NCI-H146 treated with DMSO at 0.1 percent for 48 hours (cell line): ENCODE results near the gene TRIO.

Experiments
- DNase-seq: peaks from one replicate; lab custom pipeline; 2025; ENCODE audit not compliant: unreplicated experiment; lab: John Stamatoyannopoulos, UW

The TRIO gene

GRCh38 chr5:14243766-14244165, 100.6 kb downstream of the TRIO start:
- no peak for DNase-seq

GRCh38 chr5:14244721-14245120, 101.6 kb downstream of the TRIO start:
- DNase-seq = no peak

DNA sequence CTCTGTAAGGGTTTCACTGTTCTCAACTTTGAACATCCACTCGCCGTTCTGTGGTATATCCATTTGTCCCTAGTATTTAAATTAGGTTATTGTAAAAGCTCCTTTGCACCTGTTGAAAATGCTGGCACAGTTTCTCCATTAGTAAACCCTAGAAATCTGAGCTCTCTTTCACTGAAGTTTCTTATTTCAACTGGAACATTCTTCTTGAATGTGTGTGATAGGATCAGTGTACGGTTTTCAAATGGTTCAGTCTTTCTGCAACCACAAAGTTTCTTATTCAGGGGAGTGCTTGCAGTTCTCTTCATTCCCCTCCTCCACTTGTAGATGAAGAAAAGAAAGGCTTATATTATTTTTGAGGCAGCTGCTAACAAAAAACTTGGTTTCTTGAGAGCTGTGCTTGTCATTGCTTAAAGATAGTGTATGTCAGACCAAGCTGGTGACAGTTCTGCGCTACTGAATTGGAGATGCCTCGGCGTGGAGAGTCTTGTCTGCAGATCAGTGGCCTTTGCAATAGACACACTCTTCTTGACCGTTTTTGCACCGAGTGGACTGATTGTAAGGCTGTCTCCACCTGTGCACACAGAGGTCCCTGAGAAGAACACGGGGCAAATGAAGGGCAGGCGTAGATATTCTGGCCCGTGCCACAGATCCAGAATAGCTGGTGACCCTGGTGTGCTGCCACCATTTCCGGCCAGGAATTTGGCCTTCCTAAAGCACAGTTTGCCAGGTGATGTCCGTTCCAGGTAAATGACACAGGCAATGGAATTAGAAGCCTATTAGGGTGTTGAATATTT, 102.2 kb downstream of the TRIO start:
- no peak for DNase-seq

GRCh38 chr5:14246350-14247053, 103.4 kb downstream of the TRIO start:
- DNase-seq = no peak

GRCh38 chr5:14247054-14247386, 103.9 kb downstream of the TRIO start:
- DNase-seq = no peak

- DNase-seq = no peak
Observed at GRCh38 chr5:14249258-14250082, 106.3 kb downstream of the TRIO start.

- DNase-seq = peak; percentile 69
Observed at GRCh38 chr5:14250084-14250695, 107.0 kb downstream of the TRIO start.

DNA sequence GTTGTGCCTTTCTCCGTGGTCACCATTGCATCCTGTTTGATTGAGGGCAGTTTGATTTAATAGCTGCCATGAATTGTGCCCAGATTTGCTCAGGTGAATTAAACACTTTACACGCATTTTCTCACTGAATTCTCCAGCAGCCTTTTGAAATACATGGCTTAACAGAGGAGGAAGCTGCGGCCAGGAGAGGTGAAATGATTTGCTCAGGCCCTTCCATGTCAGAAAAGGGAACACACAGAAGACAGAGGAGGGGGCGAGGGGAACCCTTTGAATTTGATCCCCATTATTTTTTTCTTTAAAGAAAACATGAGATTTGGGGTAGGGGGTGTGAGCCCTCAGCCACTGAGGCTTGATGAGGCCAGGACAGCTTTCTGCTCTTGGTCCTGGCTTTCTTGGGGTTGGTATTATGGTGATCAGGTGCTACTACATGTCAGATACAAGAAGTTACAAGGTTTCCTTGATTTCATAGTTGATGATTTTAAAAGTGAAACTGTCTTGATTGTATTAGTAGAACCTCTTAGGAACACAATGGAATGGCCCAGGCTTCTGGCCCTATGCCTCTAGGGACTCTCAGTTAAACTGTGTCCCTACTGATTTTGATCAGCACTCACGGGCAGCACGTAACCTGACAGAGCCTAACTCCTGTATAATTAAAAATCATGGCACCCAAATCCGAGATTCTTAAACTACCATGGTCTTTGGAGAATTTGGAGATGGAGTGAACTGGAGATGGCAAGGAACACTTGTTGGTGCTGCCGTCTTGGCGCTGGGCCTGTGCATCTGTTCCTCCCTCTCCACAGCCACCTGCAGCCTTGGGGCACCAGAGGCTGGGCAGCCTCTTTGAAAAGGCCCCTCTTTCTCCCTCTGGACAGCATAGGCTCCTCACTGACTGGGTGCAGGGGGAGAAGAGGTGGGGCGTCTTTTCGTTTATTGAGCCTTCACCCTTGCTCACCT, 107.9 kb downstream of the TRIO start:
- no peak for DNase-seq

DNA sequence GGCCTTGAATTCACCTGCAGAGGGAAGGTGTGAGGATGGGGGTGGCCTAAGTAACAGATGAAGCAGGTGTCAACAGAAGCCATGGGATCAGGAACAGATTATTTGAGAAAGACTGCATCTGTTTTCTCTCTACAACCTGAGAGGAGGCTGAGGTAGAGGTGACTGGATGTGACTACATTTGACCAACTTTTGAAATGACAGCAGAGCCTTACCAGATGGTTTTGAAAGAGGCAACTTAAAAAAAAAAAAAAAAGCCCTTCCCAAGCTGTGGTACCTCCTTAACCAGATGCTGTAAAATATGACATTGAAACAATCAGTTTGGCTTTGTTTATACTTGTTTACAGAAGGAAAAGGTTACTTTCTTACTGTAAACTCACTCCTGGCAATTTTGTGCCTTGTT, 108.6 kb downstream of the TRIO start:
- DNase-seq = no peak

- DNase-seq = no peak
Observed at GRCh38 chr5:14252793-14253192, 109.7 kb downstream of the TRIO start.

DNA sequence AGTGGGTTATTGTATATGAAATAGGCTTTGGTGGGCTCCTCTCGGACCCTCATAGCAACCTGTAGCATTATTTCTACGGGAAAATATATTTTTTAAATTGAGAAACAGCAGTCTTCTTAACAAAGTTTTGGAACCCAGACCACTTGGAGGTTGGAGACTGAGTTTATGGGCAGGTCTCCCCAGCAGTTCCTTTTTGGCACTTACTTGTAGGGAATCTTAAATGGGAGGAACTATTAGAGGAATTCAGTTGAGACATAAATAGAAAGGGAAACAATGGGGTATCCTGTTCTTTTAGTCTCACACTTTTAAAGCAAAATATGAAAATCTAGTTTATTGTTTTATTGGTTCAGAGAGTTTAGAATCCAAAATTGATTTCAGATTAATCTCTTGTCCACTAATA, 111.5 kb downstream of the TRIO start:
- no peak for DNase-seq

DNA sequence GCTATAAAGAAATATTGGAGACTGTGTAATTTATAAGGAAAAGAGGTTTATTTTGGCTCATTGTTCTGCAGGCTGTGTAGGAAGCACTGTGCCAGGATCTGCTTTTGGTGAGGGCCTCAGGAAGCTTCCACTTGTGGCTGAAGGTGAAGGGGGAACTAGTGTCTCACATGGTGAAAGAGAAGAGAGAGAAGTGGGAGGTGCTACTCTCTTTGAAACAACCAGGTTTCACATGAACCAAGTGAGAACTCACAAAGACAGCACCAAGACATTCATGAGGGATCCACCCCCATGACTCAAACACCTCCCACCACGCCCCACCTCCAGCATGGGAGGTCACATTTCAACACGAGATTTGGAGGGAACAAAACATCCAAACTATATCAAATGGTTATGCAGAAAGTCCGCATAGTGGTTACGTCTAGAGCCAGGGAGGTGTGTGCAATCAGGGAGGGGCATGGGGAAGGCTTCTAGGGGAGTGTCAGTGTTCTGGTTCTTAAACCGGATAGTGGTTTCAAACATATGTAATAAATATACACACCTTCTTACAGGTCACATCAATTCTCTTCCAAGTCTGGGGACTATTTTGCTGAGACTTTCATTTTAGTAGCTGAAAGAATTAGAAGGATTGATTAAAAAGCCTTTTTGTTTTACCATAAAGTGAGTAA, 113.0 kb downstream of the TRIO start:
- DNase-seq = no peak

DNA sequence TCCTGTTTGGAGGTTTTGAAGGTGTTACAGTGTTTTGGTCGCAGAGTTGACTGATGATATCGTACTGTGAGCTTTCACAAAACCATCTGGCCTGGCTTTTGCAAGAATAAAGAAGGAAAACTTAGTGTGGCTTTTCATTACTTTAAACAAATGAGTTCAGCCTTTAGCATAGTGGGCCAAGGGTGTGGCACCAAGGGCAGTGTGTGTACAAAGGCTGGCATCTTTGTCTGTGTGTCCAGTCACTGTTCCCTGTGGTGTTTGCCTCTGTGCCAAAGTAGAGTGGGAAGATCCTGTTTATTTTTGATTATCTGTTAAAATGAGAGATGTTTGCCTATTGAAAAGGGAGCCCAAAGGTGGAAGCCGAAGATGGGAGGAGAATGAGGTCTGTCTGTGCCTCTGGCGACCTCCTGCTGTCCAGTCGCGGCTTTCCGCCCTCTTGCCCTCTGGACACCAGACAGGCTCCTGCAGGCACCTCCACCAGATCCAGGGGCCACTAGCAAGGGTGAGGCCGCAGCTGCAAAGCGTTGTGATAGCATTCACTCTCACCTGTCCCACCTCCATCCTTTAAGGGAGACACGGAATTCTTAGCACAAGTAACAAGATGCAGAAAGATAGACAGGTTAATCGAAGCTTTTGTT, 113.7 kb downstream of the TRIO start:
- DNase-seq = peak; percentile 36

DNA sequence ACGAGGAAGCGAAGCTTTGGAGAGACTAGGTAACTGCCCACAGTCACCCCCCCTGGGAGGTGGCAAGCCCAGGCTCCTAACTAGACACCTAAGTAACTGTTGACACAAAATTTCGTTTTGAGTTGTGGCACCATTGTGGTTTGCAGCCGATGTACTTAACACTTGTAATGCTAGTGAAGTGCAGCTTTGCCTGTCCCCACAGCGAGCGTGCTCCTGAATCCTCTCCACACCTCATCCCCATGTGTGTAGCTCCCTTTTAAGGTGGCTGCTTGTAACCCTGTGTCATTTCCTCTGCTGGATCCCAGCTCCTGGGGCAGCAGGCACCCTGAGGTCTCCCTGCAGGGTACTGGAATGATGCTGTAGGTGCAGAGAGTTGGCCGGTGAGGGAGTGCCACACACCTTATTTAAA, 114.9 kb downstream of the TRIO start:
- DNase-seq = no peak

GRCh38 chr5:14258840-14259239, 115.7 kb downstream of the TRIO start:
- DNase-seq = no peak

DNA sequence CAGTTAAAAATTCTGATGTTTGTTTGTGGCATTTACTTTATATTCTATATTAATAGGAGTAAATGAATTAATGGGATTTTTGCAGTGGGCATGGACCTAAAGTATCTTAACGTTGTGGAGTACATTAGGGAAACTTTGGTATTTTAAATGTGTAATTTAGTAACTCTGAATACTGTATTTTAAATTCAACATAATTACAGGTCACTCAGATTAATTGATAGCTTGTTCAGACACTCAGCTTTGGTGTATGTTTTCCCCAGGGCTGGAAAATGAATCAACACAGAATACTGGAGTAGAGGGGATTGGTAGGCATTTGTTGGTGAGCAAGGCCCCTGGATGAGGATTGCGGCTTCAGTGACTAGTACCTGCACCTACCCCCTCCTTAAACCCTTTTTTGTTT, 117.5 kb downstream of the TRIO start:
- no peak for DNase-seq

DNA sequence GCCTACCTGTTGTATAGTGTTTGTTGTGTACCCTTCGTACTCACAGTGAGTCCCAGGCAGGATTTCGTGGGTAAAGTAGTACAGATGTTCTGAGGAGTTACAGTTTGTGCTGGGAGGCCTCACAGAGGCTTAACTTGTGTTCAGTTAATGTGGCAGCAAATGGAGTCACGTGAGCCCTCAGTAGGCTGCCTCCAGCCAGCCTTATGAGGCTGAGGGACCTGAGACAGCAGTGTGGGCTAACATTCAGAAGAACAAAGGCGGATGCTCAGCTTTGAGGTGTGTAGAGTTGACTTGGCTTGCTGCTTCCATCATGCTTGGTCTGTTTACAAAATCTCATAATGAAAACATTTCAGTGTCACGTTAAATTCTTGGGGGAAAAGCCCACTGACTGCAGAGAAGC, 118.1 kb downstream of the TRIO start:
- DNase-seq = no peak

- no peak for DNase-seq
Observed at GRCh38 chr5:14261856-14262611, 118.9 kb downstream of the TRIO start.

GRCh38 chr5:14263113-14263512, 120.0 kb downstream of the TRIO start:
- DNase-seq = no peak
